HepG2 (cell line): ENCODE measurements around the gene RABEP2. TPM values are rescaled to one million over a fixed set of nuclear protein-coding genes. Genes with fewer than 3 reads are reported as not detected.

Experiments used
- DNMT1 ChIP-seq: sonication (generic); formaldehyde crosslinking; IDR thresholded peaks from 2 replicates; pipeline ENCODE4 v1.5.1; 2020; ENCODE audit warnings: mild to moderate bottlenecking, missing genetic modification reagents
- KDM5A ChIP-seq: fragments of 200-600 bp; sonication (generic); IDR thresholded peaks from 2 replicates; pipeline ENCODE4 v1.7.0; 2018; ENCODE audit warnings: antibody characterized with exemption, mild to moderate bottlenecking, low read length, borderline replicate concordance
- KIAA2018 ChIP-seq: sonication (generic); formaldehyde crosslinking; IDR thresholded peaks from 2 replicates; pipeline ENCODE4 v1.5.0; 2020; ENCODE audit warnings: mild to moderate bottlenecking, missing genetic modification reagents, borderline replicate concordance
- MAFF ChIP-seq: IDR thresholded peaks from 2 replicates; pipeline ENCODE4 v1.6.1; 2011; ENCODE audit warnings: low read depth, low read length, improper control_type of control experiment
- NCOA2 ChIP-seq: sonication (generic); formaldehyde crosslinking; IDR thresholded peaks from 2 replicates; pipeline ENCODE4 v1.8.0; 2022; ENCODE audit warnings: inconsistent platforms
- RCOR2 ChIP-seq: IDR thresholded peaks from 2 replicates; pipeline ENCODE4 v1.6.1; 2016; ENCODE audit warnings: missing biosample characterization, missing genetic modification reagents
- TBX3 ChIP-seq: fragments of 450-650 bp; IDR thresholded peaks from 2 replicates; pipeline ENCODE4 v1.6.1; 2017; ENCODE audit warnings: antibody characterized with exemption, mild to moderate bottlenecking, inconsistent platforms, borderline replicate concordance
- TGIF2 ChIP-seq: IDR thresholded peaks from 2 replicates; pipeline ENCODE4 v1.6.1; 2016; ENCODE audit warnings: control low read depth, missing compliant biosample characterization
- THAP11 ChIP-seq: IDR thresholded peaks from 2 replicates; pipeline ENCODE4 v1.6.1; 2016; ENCODE audit warnings: missing biosample characterization, missing genetic modification reagents
- TRIM22 ChIP-seq: fragments of 450-650 bp; IDR thresholded peaks from 2 replicates; pipeline ENCODE4 v1.6.1; 2017
- TSC22D2 ChIP-seq: sonication (generic); formaldehyde crosslinking; IDR thresholded peaks from 2 replicates; pipeline ENCODE4 v1.5.1; 2020; ENCODE audit warnings: missing genetic modification reagents, mild to moderate bottlenecking, borderline replicate concordance
- ZFP36 ChIP-seq: fragments of 150-350 bp; IDR thresholded peaks from 2 replicates; pipeline ENCODE4 v1.6.1; 2018; ENCODE audit warnings: borderline replicate concordance, low read length, low read depth; ENCODE audit not compliant: partially characterized antibody
- ZFX ChIP-seq: sonication (generic); formaldehyde crosslinking; IDR thresholded peaks from 2 replicates; pipeline ENCODE4 v1.4.0; 2020; ENCODE audit warnings: mild to moderate bottlenecking, low read depth, missing genetic modification reagents, moderate library complexity
- ZNF251 ChIP-seq: sonication (generic); formaldehyde crosslinking; IDR thresholded peaks from 2 replicates; pipeline ENCODE4 v1.9.0; 2021; ENCODE audit warnings: mild to moderate bottlenecking, missing genetic modification reagents
- ZNF333 ChIP-seq: sonication (generic); formaldehyde crosslinking; IDR thresholded peaks from 2 replicates; pipeline ENCODE4 v1.4.0; 2020; ENCODE audit warnings: mild to moderate bottlenecking, missing genetic modification reagents, borderline replicate concordance
- ZNF350 ChIP-seq: sonication (generic); formaldehyde crosslinking; IDR thresholded peaks from 2 replicates; pipeline ENCODE4 v1.4.0; 2020; ENCODE audit warnings: mild to moderate bottlenecking, low read depth, missing genetic modification reagents, borderline replicate concordance
- ZNF749 ChIP-seq: sonication (generic); formaldehyde crosslinking; IDR thresholded peaks from 2 replicates; pipeline ENCODE4 v1.8.0; 2022; ENCODE audit warnings: mild to moderate bottlenecking, missing genetic modification reagents, moderate library complexity, borderline replicate concordance
- ZNF782 ChIP-seq: sonication (generic); formaldehyde crosslinking; IDR thresholded peaks from 2 replicates; pipeline ENCODE4 v1.4.0; 2020; ENCODE audit warnings: missing genetic modification reagents, mild to moderate bottlenecking, borderline replicate concordance
- polyA plus RNA-seq, 8 experiments: library from polyadenylated mRNA; depleted of rRNA in 3 of 8; stranded (reverse) in 7 of 8; unstranded in 1 of 8; fragments of >200 nt; fragmentation: Illumina TruSeq in 4 of 8; extraction: Trizol in 4 of 8; gene quantifications; 2 replicates each; pipeline versions ENCODE4 v1.2.1 to v1.2.3, GENCODE V29; 2011 to 2016; ENCODE audit warnings: low read depth in 4 of 8, missing spikeins in 1 of 8, mixed read lengths in 1 of 8; ENCODE audit not compliant: insufficient read depth in 1 of 8
- total RNA-seq, 5 experiments: library from RNA; depleted of rRNA; stranded (reverse); fragments of >200 nt; fragmentation: Illumina TruSeq; extraction: Trizol; gene quantifications; 2 replicates each; pipeline ENCODE4 v1.2.3, GENCODE V29; 2016; ENCODE audit warnings: low read depth in 1 of 5
- TF ChIP-seq, protein P1 (sequence below): sonication (generic); formaldehyde crosslinking; IDR thresholded peaks from 2 replicates; pipeline ENCODE4 v1.8.0; 2022; ENCODE audit warnings: mild to moderate bottlenecking, missing genetic modification reagents

RABEP2 gene
- total and polyA plus RNA-seq, 2 of the 13 experiments (the other 11 are each of a cell fraction or from before 2014, with no cell fraction given): 10.8 to 18.4 TPM

DNA sequence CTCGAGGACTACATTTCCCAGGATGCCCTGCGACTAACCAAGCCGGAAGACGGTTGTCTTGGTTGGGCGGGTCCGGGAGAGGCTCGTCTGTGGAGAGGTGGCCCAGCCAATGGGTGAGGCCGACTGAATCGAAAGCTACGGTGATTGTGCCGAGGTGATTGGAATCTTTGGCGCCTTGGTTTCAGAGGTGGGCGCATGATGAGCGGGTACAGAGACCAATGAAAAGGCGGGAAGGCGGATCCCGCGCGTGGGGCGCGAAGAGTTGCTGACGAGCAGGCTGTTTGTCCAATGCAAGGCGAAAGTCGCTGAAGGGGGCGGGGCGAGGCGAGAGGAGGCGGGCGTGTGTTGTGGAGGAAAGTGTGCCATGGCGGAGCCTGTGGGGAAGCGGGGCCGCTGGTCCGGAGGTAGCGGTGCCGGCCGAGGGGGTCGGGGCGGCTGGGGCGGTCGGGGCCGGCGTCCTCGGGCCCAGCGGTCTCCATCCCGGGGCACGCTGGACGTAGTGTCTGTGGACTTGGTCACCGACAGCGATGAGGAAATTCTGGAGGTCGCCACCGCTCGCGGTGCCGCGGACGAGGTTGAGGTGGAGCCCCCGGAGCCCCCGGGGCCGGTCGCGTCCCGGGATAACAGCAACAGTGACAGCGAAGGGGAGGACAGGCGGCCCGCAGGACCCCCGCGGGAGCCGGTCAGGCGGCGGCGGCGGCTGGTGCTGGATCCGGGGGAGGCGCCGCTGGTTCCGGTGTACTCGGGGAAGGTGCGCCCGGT is 25.8 kb upstream of the RABEP2 start, which contains the start of gene NFATC2IP (continued):
- TF ChIP-seq KIAA2018 (CRISPR knock-in tag) (no peak), ZNF333 (peak; percentile 76; the same call in 1 of the 2 replicates), ZNF749 (CRISPR knock-in tag) (peak; percentile 89; the same call in 1 of the 2 replicates), ZFP36 (no peak), ZNF350 (peak; percentile 60; the same call in 1 of the 2 replicates), TGIF2 (no peak), KDM5A (peak; percentile 81), TBX3 (peak; percentile 100), ZNF251 (CRISPR knock-in tag) (no peak), MAFF (peak; percentile 6; the same call in 1 of the 2 replicates), NCOA2 (CRISPR knock-in tag) (0 out of 2 replicates have a peak, but pooled peaks have one; percentile 13), THAP11 (peak; percentile 99), ZFX (peak; percentile 79; the same call in 1 of the 2 replicates), DNMT1 (CRISPR knock-in tag) (no peak), RCOR2 (CRISPR knock-in tag) (no peak), TSC22D2 (peak; percentile 71), TRIM22 (no peak), ZNF782 (CRISPR knock-in tag) (peak; percentile 86; the same call in 1 of the 2 replicates)
- TF ChIP-seq, protein P1, sequence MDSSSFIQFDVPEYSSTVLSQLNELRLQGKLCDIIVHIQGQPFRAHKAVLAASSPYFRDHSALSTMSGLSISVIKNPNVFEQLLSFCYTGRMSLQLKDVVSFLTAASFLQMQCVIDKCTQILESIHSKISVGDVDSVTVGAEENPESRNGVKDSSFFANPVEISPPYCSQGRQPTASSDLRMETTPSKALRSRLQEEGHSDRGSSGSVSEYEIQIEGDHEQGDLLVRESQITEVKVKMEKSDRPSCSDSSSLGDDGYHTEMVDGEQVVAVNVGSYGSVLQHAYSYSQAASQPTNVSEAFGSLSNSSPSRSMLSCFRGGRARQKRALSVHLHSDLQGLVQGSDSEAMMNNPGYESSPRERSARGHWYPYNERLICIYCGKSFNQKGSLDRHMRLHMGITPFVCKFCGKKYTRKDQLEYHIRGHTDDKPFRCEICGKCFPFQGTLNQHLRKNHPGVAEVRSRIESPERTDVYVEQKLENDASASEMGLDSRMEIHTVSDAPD (CRISPR knock-in tag): peak; percentile 82
